ENCODE measurements around the gene SENP5.

Gene SENP5

GRCh38 chr3:196971094-196971698 is 103.5 kb downstream of the SENP5 start:
- H3K4me2 ChIP-seq = no peak overlapping the region
- H3K27me3 ChIP-seq (ENCODE audit: insufficient read depth, low read depth) = 0 out of 2 replicates have a peak, but pooled peaks cover 5% of the 10 kb centered on the region
- no peaks in the 10 kb centered on the region for H3K36me3 ChIP-seq (ENCODE audit: insufficient read depth)
- TF ChIP-seq CTCF (conservative IDR thresholded peaks at IDR 0.05; ENCODE audit: low read depth, low read length) = no peak
- H2AFZ ChIP-seq (ENCODE audit: low read depth) = no peak overlapping the region
- no peaks in the 10 kb centered on the region for H4K20me1 ChIP-seq (ENCODE audit: insufficient read depth)
- peaks cover 3% of the 10 kb centered on the region for H3K4me1 ChIP-seq (ENCODE audit: low read depth, poor library complexity, severe bottlenecking)
- no peak overlapping the region for H3K4me3 ChIP-seq (IDR thresholded peaks at IDR 0.05; ENCODE audit: insufficient read depth, low read depth, low read length)
- H3K27ac ChIP-seq = no peak overlapping the region
- no peak overlapping the region for H3K9ac ChIP-seq
- no peaks in the 10 kb centered on the region for H3K79me2 ChIP-seq (ENCODE audit: insufficient read depth, low read depth)

- Histone ChIP-seq H3K4me3 (IDR thresholded peaks at IDR 0.05; ENCODE audit: insufficient read depth, low read depth, low read length) (no peak overlapping the region), H3K79me2 (ENCODE audit: insufficient read depth, low read depth) (no peaks in the 10 kb centered on the region), H3K27ac (no peak overlapping the region), H2AFZ (ENCODE audit: low read depth) (no peak overlapping the region), H3K27me3 (ENCODE audit: insufficient read depth, low read depth) (0 out of 2 replicates have a peak, but pooled peaks cover 5% of the 10 kb centered on the region), H3K9ac (no peak overlapping the region), H3K4me1 (ENCODE audit: low read depth, poor library complexity, severe bottlenecking) (peaks cover 3% of the 10 kb centered on the region), H3K36me3 (ENCODE audit: insufficient read depth) (no peaks in the 10 kb centered on the region), H3K4me2 (no peak overlapping the region), H4K20me1 (ENCODE audit: insufficient read depth) (no peaks in the 10 kb centered on the region)
- TF ChIP-seq CTCF (conservative IDR thresholded peaks at IDR 0.05; ENCODE audit: low read depth, low read length) = no peak
Measured at GRCh38 chr3:196974661-196975060, 106.9 kb downstream of the SENP5 start.

- no peak overlapping the region for H3K27ac ChIP-seq
- H3K4me2 ChIP-seq = no peak overlapping the region
Measured at GRCh38 chr3:196975349-196975748, 107.6 kb downstream of the SENP5 start.

DNA sequence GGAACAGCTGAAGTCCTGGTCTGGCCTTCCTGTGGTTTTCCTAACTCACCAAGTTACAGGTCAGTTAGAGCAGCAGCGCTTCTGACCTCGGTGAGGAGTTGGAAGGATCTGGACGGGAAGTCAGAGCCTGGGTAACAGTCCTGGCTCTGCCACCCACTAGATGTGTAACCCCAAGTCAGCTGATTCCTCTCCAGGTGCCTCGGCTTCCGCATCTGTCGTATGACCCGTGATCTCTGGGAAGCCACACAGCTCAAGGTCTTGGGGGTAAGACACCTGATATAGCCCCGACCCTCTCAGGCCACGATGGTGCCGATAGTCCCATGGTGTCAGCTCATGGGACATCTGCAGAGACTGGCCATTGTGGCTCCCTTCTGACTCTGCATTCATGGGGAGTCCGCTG is 109.2 kb downstream of the SENP5 start:
- no peak for TF ChIP-seq CTCF (conservative IDR thresholded peaks at IDR 0.05; ENCODE audit: low read depth, low read length)
- Histone ChIP-seq H3K4me1 (ENCODE audit: low read depth, poor library complexity, severe bottlenecking) (no peaks in the 10 kb centered on the region), H3K79me2 (ENCODE audit: insufficient read depth, low read depth) (no peaks in the 10 kb centered on the region), H3K4me2 (no peak overlapping the region), H3K9ac (no peak overlapping the region), H3K4me3 (IDR thresholded peaks at IDR 0.05; ENCODE audit: insufficient read depth, low read depth, low read length) (no peak overlapping the region), H3K36me3 (ENCODE audit: insufficient read depth) (no peaks in the 10 kb centered on the region), H2AFZ (ENCODE audit: low read depth) (no peak overlapping the region), H4K20me1 (ENCODE audit: insufficient read depth) (no peaks in the 10 kb centered on the region), H3K27me3 (ENCODE audit: insufficient read depth, low read depth) (no peaks in the 10 kb centered on the region), H3K27ac (no peak overlapping the region)

More at GRCh38 chr3:196975349-196975748, 107.6 kb downstream of the SENP5 start:
- Histone ChIP-seq H3K27me3 (ENCODE audit: insufficient read depth, low read depth) (0 out of 2 replicates have a peak, but pooled peaks cover 5% of the 10 kb centered on the region), H4K20me1 (ENCODE audit: insufficient read depth) (no peaks in the 10 kb centered on the region), H3K79me2 (ENCODE audit: insufficient read depth, low read depth) (no peaks in the 10 kb centered on the region), H3K4me3 (IDR thresholded peaks at IDR 0.05; ENCODE audit: insufficient read depth, low read depth, low read length) (no peak overlapping the region), H2AFZ (ENCODE audit: low read depth) (no peak overlapping the region), H3K36me3 (ENCODE audit: insufficient read depth) (no peaks in the 10 kb centered on the region), H3K4me1 (ENCODE audit: low read depth, poor library complexity, severe bottlenecking) (peaks cover 1% of the 10 kb centered on the region), H3K9ac (no peak overlapping the region)
- TF ChIP-seq CTCF (conservative IDR thresholded peaks at IDR 0.05; ENCODE audit: low read depth, low read length) = no peak

Measured in KMS-11 (cell line).